Measurements from ENCODE around the gene DPF3.

Gene DPF3

DNA sequence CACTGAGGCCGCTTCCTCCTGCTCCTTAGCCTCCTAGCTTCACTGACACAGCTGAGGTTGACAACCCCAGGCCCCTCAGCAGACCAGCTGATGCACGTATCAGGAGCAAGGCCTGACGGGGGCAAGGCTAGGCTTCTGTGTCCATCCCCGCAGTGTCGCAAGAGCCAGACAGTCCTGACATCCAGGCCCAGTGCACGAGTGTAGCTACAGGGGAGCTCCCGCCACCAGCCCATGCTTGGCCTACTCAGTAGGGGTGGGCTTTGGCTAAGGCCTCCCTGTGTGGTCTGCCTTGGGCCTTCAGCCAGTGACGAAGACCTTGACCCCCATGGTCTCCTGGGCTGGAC, 179.1 kb downstream of the DPF3 start:
- Histone ChIP-seq H3K4me1 (no peaks in the 10 kb centered on the region), H3K27me3 (ENCODE audit: low read depth) (no peaks in the 10 kb centered on the region), H3K4me3 (no peak overlapping the region), H3K9me3 (no peaks in the 10 kb centered on the region), H3K36me3 (replicated peaks) (no peaks in the 10 kb centered on the region)
- in situ Hi-C loops (cut with MboI; ENCODE audit: low sequenced_read_pairs): no loop called here
- no peak for DNase-seq (ENCODE audit: low spot score in 2 of 2)

DNA sequence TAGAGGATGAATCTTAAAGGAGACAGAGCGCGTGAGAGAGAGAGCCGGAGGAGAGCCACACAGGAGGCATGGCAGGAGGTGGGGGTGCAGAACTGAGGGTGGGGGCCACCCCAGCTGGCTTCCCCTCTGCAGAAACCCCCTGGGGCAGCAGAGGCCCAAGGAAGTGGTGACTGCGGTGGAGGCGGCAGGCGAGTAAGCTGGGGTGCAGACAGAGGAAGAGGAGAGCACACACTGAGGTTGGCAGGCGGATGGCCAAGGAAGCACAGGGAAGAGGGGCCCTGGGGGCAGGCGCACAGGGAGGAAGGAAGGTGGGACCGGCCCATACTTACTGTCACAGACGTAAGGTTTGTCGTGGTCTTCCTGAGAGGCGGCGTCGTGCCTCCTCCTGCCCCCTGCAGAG, 179.8 kb downstream of the DPF3 start:
- Histone ChIP-seq H3K4me3 (no peak overlapping the region), H3K27me3 (ENCODE audit: low read depth) (no peaks in the 10 kb centered on the region), H3K9me3 (no peaks in the 10 kb centered on the region), H3K36me3 (replicated peaks) (no peaks in the 10 kb centered on the region), H3K4me1 (no peaks in the 10 kb centered on the region)
- in situ Hi-C loops (cut with MboI; ENCODE audit: low sequenced_read_pairs): no loop called here
- no peak for DNase-seq (ENCODE audit: low spot score in 2 of 2)

DNA sequence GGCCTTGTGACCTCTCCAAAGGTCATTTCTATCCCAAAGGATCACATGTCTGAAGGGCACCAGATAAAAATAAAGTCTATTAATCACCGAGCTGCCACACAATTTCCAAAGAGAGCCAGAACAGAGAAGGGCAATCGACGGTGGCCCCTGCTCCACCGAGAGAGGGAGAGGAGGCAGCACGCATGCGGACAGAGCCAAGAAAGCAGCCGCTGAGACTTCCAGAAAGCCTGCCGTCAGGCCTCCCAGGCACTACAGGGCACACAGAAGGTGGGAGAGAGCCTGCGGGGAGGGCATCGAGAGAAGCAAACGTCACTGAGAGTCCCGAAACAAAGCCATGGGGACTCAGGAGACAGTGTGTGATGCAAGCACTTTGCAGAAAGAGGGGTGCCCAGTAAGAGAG, 182.0 kb downstream of the DPF3 start:
- Histone ChIP-seq H3K9me3 (no peaks in the 10 kb centered on the region), H3K27me3 (ENCODE audit: low read depth) (no peaks in the 10 kb centered on the region), H3K36me3 (replicated peaks) (no peaks in the 10 kb centered on the region), H3K4me3 (no peak overlapping the region), H3K4me1 (no peaks in the 10 kb centered on the region)
- in situ Hi-C loops (cut with MboI; ENCODE audit: low sequenced_read_pairs): no loop called here
- DNase-seq (ENCODE audit: low spot score in 2 of 2): no peak

GRCh38 chr14:72709916-72710611, 183.8 kb downstream of the DPF3 start:
- Histone ChIP-seq H3K9me3 (no peaks in the 10 kb centered on the region), H3K36me3 (replicated peaks) (no peaks in the 10 kb centered on the region), H3K4me1 (no peaks in the 10 kb centered on the region), H3K4me3 (no peak overlapping the region), H3K27me3 (ENCODE audit: low read depth) (no peaks in the 10 kb centered on the region)
- in situ Hi-C loops (cut with MboI; ENCODE audit: low sequenced_read_pairs): no loop called here
- no peak for DNase-seq (ENCODE audit: low spot score in 2 of 2)

DNA sequence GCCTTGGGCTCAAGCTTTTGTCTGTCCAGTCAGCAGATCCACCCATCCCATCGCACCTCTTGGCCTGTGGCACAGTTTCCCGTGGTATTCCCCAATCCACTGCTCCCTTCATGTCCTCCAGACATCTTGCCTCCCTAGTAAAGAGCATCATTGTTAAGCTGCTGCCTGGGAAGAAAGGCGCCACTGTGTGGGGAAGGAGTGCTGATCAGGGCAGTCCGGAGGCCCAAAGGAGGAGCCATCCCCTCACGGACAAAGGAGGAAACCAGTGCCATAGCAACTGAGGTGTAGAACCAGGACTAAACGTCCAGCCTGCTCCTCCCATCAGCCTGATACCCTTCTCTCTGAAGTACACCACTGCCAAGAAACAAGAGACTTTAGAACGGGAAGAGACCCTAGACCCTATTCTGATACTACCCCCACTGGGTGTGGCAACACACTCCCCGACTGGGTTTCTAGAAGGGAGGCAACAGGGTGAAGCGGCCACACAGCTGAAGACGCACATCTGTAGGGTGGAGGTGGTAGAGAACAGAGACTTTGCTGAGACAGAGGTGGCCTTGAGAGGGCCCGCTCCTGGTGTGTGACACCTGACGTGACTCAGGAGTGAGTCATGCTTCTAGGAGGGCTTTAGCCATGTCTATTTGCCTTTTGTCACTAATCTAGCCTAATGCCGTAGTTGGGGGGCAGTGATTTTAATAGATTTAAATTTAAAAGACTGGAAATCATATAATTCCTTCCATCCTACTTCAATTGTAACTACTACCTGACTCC, 185.0 kb downstream of the DPF3 start:
- Histone ChIP-seq H3K4me3 (no peak overlapping the region), H3K36me3 (replicated peaks) (no peaks in the 10 kb centered on the region), H3K9me3 (no peaks in the 10 kb centered on the region), H3K27me3 (ENCODE audit: low read depth) (no peaks in the 10 kb centered on the region), H3K4me1 (no peaks in the 10 kb centered on the region)
- in situ Hi-C loops (cut with MboI; ENCODE audit: low sequenced_read_pairs): no loop called here
- DNase-seq (ENCODE audit: low spot score in 2 of 2): no peak

DNA sequence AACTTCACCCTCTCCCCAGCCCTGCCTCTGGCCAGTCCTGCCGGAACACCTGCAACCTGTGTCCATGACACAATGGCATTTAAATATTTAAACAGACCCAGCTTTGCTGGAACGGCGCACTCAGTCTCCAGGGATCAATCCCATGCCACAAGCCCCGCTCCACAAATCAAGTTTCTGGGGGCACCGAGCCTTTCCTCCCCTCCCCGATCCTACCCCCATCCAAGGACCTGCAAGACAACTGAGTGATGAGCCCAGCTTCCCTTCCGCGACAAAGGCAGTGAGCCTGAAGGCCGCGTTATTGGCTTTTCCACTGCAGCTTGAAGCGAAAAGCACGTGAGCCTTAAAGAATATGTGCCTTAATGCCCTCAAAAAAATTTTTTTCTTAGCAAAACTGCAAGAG, 185.7 kb downstream of the DPF3 start:
- no peaks in the 10 kb centered on the region for H3K36me3 ChIP-seq (replicated peaks)
- in situ Hi-C loops (cut with MboI; ENCODE audit: low sequenced_read_pairs): no loop called here
- H3K27me3 ChIP-seq (ENCODE audit: low read depth): no peaks in the 10 kb centered on the region
- no peak overlapping the region for H3K4me3 ChIP-seq
- DNase-seq (ENCODE audit: low spot score in 2 of 2): no peak
- no peaks in the 10 kb centered on the region for H3K4me1 ChIP-seq
- H3K9me3 ChIP-seq: no peaks in the 10 kb centered on the region

- DNase-seq (ENCODE audit: low spot score in 2 of 2): no peak
- Histone ChIP-seq H3K4me3 (no peak overlapping the region), H3K27me3 (ENCODE audit: low read depth) (no peaks in the 10 kb centered on the region), H3K4me1 (no peaks in the 10 kb centered on the region), H3K9me3 (no peaks in the 10 kb centered on the region), H3K36me3 (replicated peaks) (no peaks in the 10 kb centered on the region)
- in situ Hi-C loops (cut with MboI; ENCODE audit: low sequenced_read_pairs): no loop called here
Measured at GRCh38 chr14:72706485-72706884, 187.4 kb downstream of the DPF3 start.

GRCh38 chr14:72704502-72704901, 189.4 kb downstream of the DPF3 start:
- no peaks in the 10 kb centered on the region for H3K9me3 ChIP-seq
- in situ Hi-C loops (cut with MboI; ENCODE audit: low sequenced_read_pairs): no loop called here
- DNase-seq (ENCODE audit: low spot score in 2 of 2): no peak
- H3K27me3 ChIP-seq (ENCODE audit: low read depth): no peaks in the 10 kb centered on the region
- no peaks in the 10 kb centered on the region for H3K36me3 ChIP-seq (replicated peaks)
- no peaks in the 10 kb centered on the region for H3K4me1 ChIP-seq
- no peak overlapping the region for H3K4me3 ChIP-seq

GRCh38 chr14:72701605-72702004, 192.3 kb downstream of the DPF3 start:
- Histone ChIP-seq H3K9me3 (no peaks in the 10 kb centered on the region), H3K36me3 (replicated peaks) (no peaks in the 10 kb centered on the region), H3K4me1 (no peaks in the 10 kb centered on the region), H3K27me3 (ENCODE audit: low read depth) (no peaks in the 10 kb centered on the region), H3K4me3 (no peak overlapping the region)
- in situ Hi-C loops (cut with MboI; ENCODE audit: low sequenced_read_pairs): no loop called here
- DNase-seq (ENCODE audit: low spot score in 2 of 2): no peak

GRCh38 chr14:72701237-72701565, 192.7 kb downstream of the DPF3 start:
- no peak overlapping the region for H3K4me3 ChIP-seq
- no peak for DNase-seq (ENCODE audit: low spot score in 2 of 2)
- H3K27me3 ChIP-seq (ENCODE audit: low read depth): no peaks in the 10 kb centered on the region
- no peaks in the 10 kb centered on the region for H3K9me3 ChIP-seq
- H3K36me3 ChIP-seq (replicated peaks): no peaks in the 10 kb centered on the region
- in situ Hi-C loops (cut with MboI; ENCODE audit: low sequenced_read_pairs): no loop called here
- no peaks in the 10 kb centered on the region for H3K4me1 ChIP-seq

DNA sequence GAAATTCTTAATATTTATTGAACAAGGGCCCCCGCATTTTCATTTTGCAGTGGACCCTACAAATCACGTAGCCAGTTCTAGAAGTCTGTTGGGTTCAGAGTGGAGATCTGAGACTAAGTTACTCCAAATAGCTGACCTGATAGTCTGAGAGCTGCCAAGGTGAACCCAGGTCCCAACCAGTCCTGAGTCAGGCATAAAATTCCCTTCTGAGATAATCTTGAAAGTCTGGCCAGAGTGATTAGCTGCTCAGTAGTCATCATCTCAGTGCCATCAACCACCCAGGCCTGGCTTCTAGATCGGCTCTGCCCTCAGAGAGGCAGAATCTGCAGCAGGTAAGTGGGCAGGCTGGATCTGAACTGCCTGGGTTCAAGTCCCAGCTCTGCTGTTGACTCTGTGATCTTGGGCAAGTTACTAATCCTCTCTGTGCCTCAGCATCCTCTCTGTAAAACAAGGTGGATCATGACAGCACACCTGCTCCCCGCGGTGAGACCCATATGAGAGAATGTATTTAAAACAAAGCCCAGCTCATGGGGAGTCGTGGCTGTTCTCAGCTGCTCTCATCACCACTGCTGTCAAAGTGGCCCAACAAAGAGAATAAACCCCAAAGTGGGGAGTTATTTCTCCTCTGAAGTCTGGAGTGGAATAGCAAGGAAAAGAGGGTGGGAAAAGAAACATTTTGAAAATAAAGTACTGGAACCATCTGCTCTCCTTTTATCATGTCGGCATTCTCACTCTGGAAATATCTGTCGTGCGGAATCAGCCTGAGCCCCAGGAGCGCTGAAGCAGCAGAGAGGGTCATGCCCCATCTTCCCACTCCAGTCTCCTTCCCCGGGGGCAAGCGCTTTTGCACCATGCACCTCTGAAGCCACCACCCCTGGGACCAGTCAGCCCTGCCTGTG, 193.3 kb downstream of the DPF3 start:
- no peak overlapping the region for H3K4me3 ChIP-seq
- in situ Hi-C loops (cut with MboI; ENCODE audit: low sequenced_read_pairs): no loop called here
- no peak for DNase-seq (ENCODE audit: low spot score in 2 of 2)
- no peaks in the 10 kb centered on the region for H3K27me3 ChIP-seq (ENCODE audit: low read depth)
- H3K9me3 ChIP-seq: no peaks in the 10 kb centered on the region
- no peaks in the 10 kb centered on the region for H3K4me1 ChIP-seq
- H3K36me3 ChIP-seq (replicated peaks): no peaks in the 10 kb centered on the region

GRCh38 chr14:72699852-72700257, 194.0 kb downstream of the DPF3 start:
- in situ Hi-C loops (cut with MboI; ENCODE audit: low sequenced_read_pairs): no loop called here
- no peak for DNase-seq (ENCODE audit: low spot score in 2 of 2)
- Histone ChIP-seq H3K4me1 (no peaks in the 10 kb centered on the region), H3K36me3 (replicated peaks) (no peaks in the 10 kb centered on the region), H3K9me3 (no peaks in the 10 kb centered on the region), H3K4me3 (no peak overlapping the region), H3K27me3 (ENCODE audit: low read depth) (no peaks in the 10 kb centered on the region)

- no peaks in the 10 kb centered on the region for H3K9me3 ChIP-seq
- H3K27me3 ChIP-seq (ENCODE audit: low read depth): no peaks in the 10 kb centered on the region
- H3K4me3 ChIP-seq: no peak overlapping the region
- in situ Hi-C loops (cut with MboI; ENCODE audit: low sequenced_read_pairs): no loop called here
- no peak for DNase-seq (ENCODE audit: low spot score in 2 of 2)
- H3K4me1 ChIP-seq: no peaks in the 10 kb centered on the region
- H3K36me3 ChIP-seq (replicated peaks): no peaks in the 10 kb centered on the region
Measured at GRCh38 chr14:72699443-72699842, 194.5 kb downstream of the DPF3 start.

DNA sequence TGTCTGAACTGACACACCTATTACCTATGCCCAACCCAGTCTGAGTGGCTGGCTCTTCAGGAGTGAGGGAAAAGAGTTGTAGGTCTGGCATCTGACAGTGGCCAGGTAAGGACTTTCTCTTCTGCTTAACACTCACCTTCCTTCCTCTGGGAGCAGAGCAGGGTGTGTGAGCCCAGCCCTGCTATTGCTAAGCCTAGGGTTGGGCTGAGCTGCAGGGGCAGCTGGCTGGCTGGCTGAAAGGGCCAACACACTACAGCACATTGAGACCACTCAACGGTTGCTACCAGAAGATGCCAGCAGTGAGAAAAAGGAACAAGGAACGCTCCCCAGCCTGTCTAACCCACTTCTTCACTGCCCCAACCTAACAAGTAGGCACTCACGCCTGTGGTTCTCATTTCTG, 201.2 kb downstream of the DPF3 start:
- in situ Hi-C loops (cut with MboI; ENCODE audit: low sequenced_read_pairs): no loop called here
- H3K9me3 ChIP-seq: no peaks in the 10 kb centered on the region
- no peak overlapping the region for H3K4me3 ChIP-seq
- no peaks in the 10 kb centered on the region for H3K27me3 ChIP-seq (ENCODE audit: low read depth)
- no peak for DNase-seq (ENCODE audit: low spot score in 2 of 2)
- no peaks in the 10 kb centered on the region for H3K4me1 ChIP-seq
- no peaks in the 10 kb centered on the region for H3K36me3 ChIP-seq (replicated peaks)

All from HAP-1 (cell line).